ENCODE data around the gene CAPN1.

CAPN1 gene

DNA sequence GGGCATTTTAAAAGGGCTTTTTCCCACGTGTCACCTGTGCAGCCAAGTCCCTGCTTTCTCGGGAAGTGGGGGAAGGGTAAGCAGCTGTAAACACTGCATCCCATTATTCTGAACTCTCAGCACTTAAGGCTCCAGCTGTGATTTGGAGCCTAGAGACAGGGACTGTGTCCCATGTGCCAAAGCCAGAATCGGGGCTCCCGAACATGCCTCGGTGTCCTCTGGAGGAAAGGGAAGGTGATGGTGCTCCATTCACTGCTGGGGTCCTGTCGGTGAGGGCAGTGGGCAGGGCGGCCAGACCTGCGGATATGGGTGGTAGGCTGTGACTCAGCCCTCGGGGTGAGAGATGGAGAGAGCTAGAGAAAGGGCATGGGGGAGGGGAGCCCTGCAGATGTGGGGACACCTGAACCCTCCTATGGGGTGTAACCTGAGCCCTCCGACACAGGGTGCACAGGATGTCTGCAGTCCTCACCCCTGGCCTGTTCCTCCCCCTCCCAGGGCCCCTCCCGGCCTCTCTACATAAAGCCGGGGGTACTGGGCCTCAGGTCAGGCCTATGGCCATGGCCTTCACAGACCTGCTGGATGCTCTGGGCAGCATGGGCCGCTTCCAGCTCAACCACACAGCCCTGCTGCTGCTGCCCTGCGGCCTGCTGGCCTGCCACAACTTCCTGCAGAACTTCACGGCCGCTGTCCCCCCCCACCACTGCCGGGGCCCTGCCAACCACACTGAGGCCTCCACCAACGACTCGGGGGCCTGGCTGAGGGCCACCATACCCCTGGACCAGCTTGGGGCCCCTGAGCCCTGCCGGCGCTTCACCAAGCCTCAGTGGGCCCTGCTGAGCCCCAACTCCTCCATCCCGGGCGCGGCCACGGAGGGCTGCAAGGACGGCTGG is 31.8 kb downstream of the CAPN1 start:
- no peak for TF ChIP-seq TEAD4 (IDR thresholded peaks at IDR 0.05)
- TF ChIP-seq YY1 (IDR thresholded peaks at IDR 0.05; ENCODE audit: low read depth): no peak
- TF ChIP-seq FOXM1 (IDR thresholded peaks at IDR 0.05; ENCODE audit: borderline replicate concordance, low read depth): no peak
- no peak for TF ChIP-seq TCF12 (IDR thresholded peaks at IDR 0.05; ENCODE audit: low read depth)
- no peak for TF ChIP-seq EP300 (IDR thresholded peaks at IDR 0.05; ENCODE audit: borderline replicate concordance)
- no peak for TF ChIP-seq NFIC (IDR thresholded peaks at IDR 0.05)
- no peak for TF ChIP-seq CEBPB (IDR thresholded peaks at IDR 0.05)
- TF ChIP-seq, protein P1, sequence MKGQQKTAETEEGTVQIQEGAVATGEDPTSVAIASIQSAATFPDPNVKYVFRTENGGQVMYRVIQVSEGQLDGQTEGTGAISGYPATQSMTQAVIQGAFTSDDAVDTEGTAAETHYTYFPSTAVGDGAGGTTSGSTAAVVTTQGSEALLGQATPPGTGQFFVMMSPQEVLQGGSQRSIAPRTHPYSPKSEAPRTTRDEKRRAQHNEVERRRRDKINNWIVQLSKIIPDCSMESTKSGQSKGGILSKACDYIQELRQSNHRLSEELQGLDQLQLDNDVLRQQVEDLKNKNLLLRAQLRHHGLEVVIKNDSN (IDR thresholded peaks at IDR 0.05): no peak
- no peak for TF ChIP-seq CREB1 (IDR thresholded peaks at IDR 0.05; ENCODE audit: low read depth)

DNA sequence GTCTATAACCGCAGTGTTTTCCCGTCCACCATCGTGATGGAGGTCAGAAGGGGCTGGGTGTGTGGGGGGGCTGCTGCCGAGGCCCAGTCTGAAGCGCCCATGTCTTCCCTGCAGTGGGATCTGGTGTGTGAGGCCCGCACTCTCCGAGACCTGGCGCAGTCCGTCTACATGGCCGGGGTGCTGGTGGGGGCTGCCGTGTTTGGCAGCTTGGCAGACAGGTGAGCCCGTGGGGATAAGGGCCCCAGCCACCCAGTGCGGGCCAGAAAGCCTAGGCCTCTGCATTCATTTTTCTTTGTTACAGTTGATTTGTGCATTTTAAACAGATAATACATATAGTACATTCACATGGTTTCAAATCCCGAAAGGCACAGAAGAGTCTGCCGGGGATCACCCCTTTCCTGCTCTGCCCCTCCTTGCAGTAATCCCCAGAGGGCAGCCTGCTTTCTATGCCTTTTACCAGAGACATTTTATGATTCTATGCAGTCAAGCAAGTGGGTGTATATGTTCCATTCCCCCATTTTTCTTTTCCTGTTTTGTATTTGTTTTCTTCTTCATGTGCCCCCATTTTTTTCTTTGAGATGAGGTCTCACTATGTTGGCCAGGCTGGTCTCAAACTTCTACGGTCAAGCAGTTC is 32.6 kb downstream of the CAPN1 start:
- TF ChIP-seq TAF1 (IDR thresholded peaks at IDR 0.05; ENCODE audit: low read depth): no peak
- TF ChIP-seq CEBPB (IDR thresholded peaks at IDR 0.05): no peak
- no peak for TF ChIP-seq TEAD4 (IDR thresholded peaks at IDR 0.05)
- TF ChIP-seq, protein P2, sequence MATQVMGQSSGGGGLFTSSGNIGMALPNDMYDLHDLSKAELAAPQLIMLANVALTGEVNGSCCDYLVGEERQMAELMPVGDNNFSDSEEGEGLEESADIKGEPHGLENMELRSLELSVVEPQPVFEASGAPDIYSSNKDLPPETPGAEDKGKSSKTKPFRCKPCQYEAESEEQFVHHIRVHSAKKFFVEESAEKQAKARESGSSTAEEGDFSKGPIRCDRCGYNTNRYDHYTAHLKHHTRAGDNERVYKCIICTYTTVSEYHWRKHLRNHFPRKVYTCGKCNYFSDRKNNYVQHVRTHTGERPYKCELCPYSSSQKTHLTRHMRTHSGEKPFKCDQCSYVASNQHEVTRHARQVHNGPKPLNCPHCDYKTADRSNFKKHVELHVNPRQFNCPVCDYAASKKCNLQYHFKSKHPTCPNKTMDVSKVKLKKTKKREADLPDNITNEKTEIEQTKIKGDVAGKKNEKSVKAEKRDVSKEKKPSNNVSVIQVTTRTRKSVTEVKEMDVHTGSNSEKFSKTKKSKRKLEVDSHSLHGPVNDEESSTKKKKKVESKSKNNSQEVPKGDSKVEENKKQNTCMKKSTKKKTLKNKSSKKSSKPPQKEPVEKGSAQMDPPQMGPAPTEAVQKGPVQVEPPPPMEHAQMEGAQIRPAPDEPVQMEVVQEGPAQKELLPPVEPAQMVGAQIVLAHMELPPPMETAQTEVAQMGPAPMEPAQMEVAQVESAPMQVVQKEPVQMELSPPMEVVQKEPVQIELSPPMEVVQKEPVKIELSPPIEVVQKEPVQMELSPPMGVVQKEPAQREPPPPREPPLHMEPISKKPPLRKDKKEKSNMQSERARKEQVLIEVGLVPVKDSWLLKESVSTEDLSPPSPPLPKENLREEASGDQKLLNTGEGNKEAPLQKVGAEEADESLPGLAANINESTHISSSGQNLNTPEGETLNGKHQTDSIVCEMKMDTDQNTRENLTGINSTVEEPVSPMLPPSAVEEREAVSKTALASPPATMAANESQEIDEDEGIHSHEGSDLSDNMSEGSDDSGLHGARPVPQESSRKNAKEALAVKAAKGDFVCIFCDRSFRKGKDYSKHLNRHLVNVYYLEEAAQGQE (IDR thresholded peaks at IDR 0.05; ENCODE audit: low read depth): no peak
- no peak for TF ChIP-seq CREB1 (IDR thresholded peaks at IDR 0.05; ENCODE audit: low read depth)
- no peak for TF ChIP-seq FOXM1 (IDR thresholded peaks at IDR 0.05; ENCODE audit: borderline replicate concordance, low read depth)
- TF ChIP-seq EGR1 (IDR thresholded peaks at IDR 0.05): no peak
- no peak for TF ChIP-seq EP300 (IDR thresholded peaks at IDR 0.05; ENCODE audit: borderline replicate concordance)
- TF ChIP-seq, protein P1 (IDR thresholded peaks at IDR 0.05): no peak
- TF ChIP-seq RAD21 (IDR thresholded peaks at IDR 0.05; ENCODE audit: low read depth): no peak
- TF ChIP-seq, protein P3, sequence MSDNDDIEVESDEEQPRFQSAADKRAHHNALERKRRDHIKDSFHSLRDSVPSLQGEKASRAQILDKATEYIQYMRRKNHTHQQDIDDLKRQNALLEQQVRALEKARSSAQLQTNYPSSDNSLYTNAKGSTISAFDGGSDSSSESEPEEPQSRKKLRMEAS (IDR thresholded peaks at IDR 0.05): no peak
- TF ChIP-seq YY1 (IDR thresholded peaks at IDR 0.05; ENCODE audit: low read depth): no peak
- TF ChIP-seq TCF12 (IDR thresholded peaks at IDR 0.05; ENCODE audit: low read depth): no peak
- no peak for TF ChIP-seq ZBTB7A (IDR thresholded peaks at IDR 0.05; ENCODE audit: low read depth)
- no peak for TF ChIP-seq NFIC (IDR thresholded peaks at IDR 0.05)

DNA sequence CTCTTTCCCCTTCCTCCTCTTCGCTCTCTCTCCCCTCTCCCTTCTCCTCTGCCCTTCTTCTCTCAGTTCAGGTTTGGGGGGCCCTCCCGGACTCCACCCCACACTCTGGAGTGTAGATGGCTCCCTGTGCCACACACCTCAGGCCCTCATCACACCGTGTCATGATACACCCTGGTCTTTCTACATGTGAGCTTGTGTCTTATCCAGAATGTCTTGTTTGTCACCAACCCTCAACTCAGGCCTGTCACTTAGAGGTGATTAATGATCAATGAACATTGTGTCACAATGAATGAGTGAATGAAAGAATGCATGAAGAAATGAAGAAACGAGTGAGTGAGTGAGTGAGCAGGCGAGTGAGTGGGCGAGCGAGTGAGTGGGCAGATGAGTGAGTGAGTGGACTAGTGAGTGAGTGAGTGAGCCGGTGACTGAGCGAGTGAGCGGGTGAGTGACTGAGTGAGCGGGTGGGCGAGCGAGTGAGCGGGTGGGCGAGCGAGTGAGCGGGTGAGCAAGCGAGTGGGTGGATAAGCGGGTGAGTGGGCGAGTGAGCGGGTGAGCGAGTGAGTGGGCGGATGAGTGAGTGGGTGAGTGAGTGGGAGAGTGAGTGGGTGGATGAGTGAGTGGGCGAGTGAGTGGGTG is 33.8 kb downstream of the CAPN1 start:
- TF ChIP-seq TAF1 (IDR thresholded peaks at IDR 0.05; ENCODE audit: low read depth): no peak
- TF ChIP-seq EGR1 (IDR thresholded peaks at IDR 0.05): peak; percentile 63

DNA sequence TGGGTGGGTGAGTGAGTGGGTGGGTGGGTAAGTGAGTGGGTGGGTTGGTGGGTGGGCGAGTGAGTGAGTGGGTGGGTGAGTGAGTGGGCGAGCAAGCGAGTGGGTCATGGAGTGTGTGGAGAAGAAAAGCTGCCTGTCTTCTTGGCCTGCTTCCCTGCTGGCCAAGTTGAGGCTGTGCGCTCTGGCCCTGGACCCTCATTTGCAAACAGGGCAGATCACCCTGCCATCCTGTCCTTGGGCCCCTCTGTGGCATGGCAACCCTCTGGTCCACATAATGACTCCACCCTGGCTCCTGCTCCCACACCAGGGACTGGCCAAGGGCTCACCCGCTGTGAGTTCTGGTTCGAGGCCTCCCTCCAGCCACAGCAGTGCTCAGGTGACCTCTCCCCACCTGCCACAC is 35.1 kb downstream of the CAPN1 start:
- TF ChIP-seq, protein P3 (IDR thresholded peaks at IDR 0.05): no peak
- TF ChIP-seq EGR1 (IDR thresholded peaks at IDR 0.05) (no peak), FOXM1 (IDR thresholded peaks at IDR 0.05; ENCODE audit: borderline replicate concordance, low read depth) (no peak), ZBTB7A (IDR thresholded peaks at IDR 0.05; ENCODE audit: low read depth) (no peak), NFIC (IDR thresholded peaks at IDR 0.05) (no peak), CREB1 (IDR thresholded peaks at IDR 0.05; ENCODE audit: low read depth) (no peak), TAF1 (IDR thresholded peaks at IDR 0.05; ENCODE audit: low read depth) (no peak), RAD21 (IDR thresholded peaks at IDR 0.05; ENCODE audit: low read depth) (no peak), EP300 (IDR thresholded peaks at IDR 0.05; ENCODE audit: borderline replicate concordance) (no peak)
- TF ChIP-seq, protein P2 (IDR thresholded peaks at IDR 0.05; ENCODE audit: low read depth): no peak

All from Ishikawa (cell line).